Measurements from ENCODE around the gene PGLYRP1.

DNA sequence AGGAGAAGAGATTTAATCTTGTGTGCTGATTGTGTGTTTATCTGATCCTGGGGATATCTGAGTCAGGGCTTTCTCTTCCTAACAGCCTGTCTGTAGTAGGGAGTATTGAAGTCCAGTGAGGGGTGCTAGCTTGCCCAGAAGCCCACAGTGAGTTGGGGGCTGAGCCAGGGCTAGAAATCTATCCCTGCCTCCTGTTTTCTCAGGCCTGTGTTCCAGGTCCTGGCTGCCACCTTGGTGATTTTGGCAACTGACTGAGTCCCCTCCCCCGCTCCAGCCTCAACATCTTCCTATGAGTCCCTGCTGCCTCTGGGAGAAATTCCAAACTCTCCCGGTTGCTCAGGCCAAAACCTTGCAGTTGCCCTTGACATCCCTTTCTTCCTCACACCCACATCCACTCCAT is 41.5 kb downstream of the PGLYRP1 start:
- TF ChIP-seq, protein P1, sequence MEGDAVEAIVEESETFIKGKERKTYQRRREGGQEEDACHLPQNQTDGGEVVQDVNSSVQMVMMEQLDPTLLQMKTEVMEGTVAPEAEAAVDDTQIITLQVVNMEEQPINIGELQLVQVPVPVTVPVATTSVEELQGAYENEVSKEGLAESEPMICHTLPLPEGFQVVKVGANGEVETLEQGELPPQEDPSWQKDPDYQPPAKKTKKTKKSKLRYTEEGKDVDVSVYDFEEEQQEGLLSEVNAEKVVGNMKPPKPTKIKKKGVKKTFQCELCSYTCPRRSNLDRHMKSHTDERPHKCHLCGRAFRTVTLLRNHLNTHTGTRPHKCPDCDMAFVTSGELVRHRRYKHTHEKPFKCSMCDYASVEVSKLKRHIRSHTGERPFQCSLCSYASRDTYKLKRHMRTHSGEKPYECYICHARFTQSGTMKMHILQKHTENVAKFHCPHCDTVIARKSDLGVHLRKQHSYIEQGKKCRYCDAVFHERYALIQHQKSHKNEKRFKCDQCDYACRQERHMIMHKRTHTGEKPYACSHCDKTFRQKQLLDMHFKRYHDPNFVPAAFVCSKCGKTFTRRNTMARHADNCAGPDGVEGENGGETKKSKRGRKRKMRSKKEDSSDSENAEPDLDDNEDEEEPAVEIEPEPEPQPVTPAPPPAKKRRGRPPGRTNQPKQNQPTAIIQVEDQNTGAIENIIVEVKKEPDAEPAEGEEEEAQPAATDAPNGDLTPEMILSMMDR (IDR thresholded peaks at IDR 0.05) = no peak
- no peak for TF ChIP-seq POLR2A (IDR thresholded peaks at IDR 0.05)
